Fibroblast of lung (primary cell): ENCODE data around the gene CALHM3. TPM values are rescaled to one million over a fixed set of nuclear protein-coding genes. Genes with fewer than 3 reads are reported as not detected.
A peak's percentile ranks its signal among the peaks of the same experiment; 100 is the strongest.

Source experiments
- DNase-seq, 2 donors: peaks; one replicate each; pipeline versions ENCODE4 v3.0.0 to v3.0.0-alpha.2; 2010; ENCODE audit warnings: low read depth in 2 of 2
- H2AFZ ChIP-seq: 2 replicates; pipeline ENCODE4 v1.5.1; 2012; ENCODE audit warnings: low read length, control low read depth, inconsistent platforms
- H3K27ac ChIP-seq: 2 replicates; pipeline ENCODE4 v1.5.1; 2011; ENCODE audit warnings: low read length, control low read depth; ENCODE audit not compliant: insufficient read depth
- H3K27me3 ChIP-seq: 2 replicates; pipeline ENCODE4 v1.5.1; 2011; ENCODE audit warnings: mild to moderate bottlenecking, low read length; ENCODE audit not compliant: control insufficient read depth, insufficient read depth
- H3K36me3 ChIP-seq: 2 replicates; pipeline ENCODE4 v1.5.1; 2011; ENCODE audit warnings: low read length; ENCODE audit not compliant: control insufficient read depth, insufficient read depth
- H3K4me1 ChIP-seq: 2 replicates; pipeline ENCODE4 v1.5.1; 2011; ENCODE audit warnings: low read length; ENCODE audit not compliant: control insufficient read depth, insufficient read depth; ENCODE audit errors: extremely low read depth
- H3K4me2 ChIP-seq: 2 replicates; pipeline ENCODE4 v1.5.1; 2011; ENCODE audit warnings: low read length, control low read depth; ENCODE audit not compliant: insufficient read depth; ENCODE audit errors: extremely low read depth
- H3K4me3 ChIP-seq, 4 experiments: fragments of 200-600 bp in 1 of 4; sonication (generic) in 1 of 4; replicated peaks in 1 of 4; 2 replicates each; pipeline ENCODE4 v1.5.1; 2011 to 2016; ENCODE audit warnings: low read length in 4 of 4, low read depth in 3 of 4, mild to moderate bottlenecking in 3 of 4, control low read depth in 2 of 4, inconsistent platforms in 1 of 4, mixed read lengths in 1 of 4; ENCODE audit not compliant: insufficient read depth in 1 of 4; ENCODE audit errors: control extremely low read depth in 1 of 4
- H3K79me2 ChIP-seq: 2 replicates; pipeline ENCODE4 v1.5.1; 2012; ENCODE audit warnings: mild to moderate bottlenecking, low read length, inconsistent platforms; ENCODE audit not compliant: control insufficient read depth, insufficient read depth
- H3K9ac ChIP-seq: 2 replicates; pipeline ENCODE4 v1.5.1; 2011; ENCODE audit warnings: mild to moderate bottlenecking, low read length, control low read depth; ENCODE audit not compliant: insufficient read depth
- H3K9me3 ChIP-seq: 2 replicates; pipeline ENCODE4 v1.5.1; 2012; ENCODE audit warnings: low read depth, low read length; ENCODE audit not compliant: control insufficient read depth, insufficient read depth
- H4K20me1 ChIP-seq: 2 replicates; pipeline ENCODE4 v1.5.1; 2011; ENCODE audit warnings: low read length; ENCODE audit not compliant: control insufficient read depth, insufficient read depth; ENCODE audit errors: extremely low read depth
- CTCF ChIP-seq, 2 donors: IDR thresholded peaks in 1 of 2; conservative IDR thresholded peaks in 1 of 2; 1 replicate in 1 of 2; 2 replicates in 1 of 2; pipeline ENCODE4 v1.5.1; 2011 to 2012; ENCODE audit warnings: low read length in 2 of 2, control low read depth in 1 of 2, inconsistent platforms in 1 of 2, low read depth in 1 of 2, mild to moderate bottlenecking in 1 of 2
- EZH2 ChIP-seq: IDR thresholded peaks from 2 replicates; pipeline ENCODE4 v1.5.1; 2012; ENCODE audit warnings: low read length, control low read depth, mild to moderate bottlenecking; ENCODE audit errors: missing control alignments
- polyA plus RNA-seq, 2 donors: library from polyadenylated mRNA; depleted of rRNA in 1 of 2; stranded (reverse) in 1 of 2; unstranded in 1 of 2; fragments of >200 nt; gene quantifications; 2 replicates each; pipeline ENCODE4 v1.2.1, GENCODE V29; 2011 to 2012; ENCODE audit warnings: missing spikeins in 1 of 2
- total RNA-seq: library from RNA; depleted of rRNA; stranded (reverse); fragments of >200 nt; gene quantifications from 2 replicates; pipeline ENCODE4 v1.2.1, GENCODE V29; 2014

Gene CALHM3
- total and polyA plus RNA-seq, 2 donors (not counting 1 experiment from before 2014, with no cell fraction given): not detected

GRCh38 chr10:103445767-103446567 lies 33.1 kb downstream of the CALHM3 start:
- no peaks in the 10 kb centered on the region for H3K27me3 ChIP-seq
- H3K4me2 ChIP-seq: no peak overlapping the region
- peaks cover 34% of the 10 kb centered on the region for H3K79me2 ChIP-seq
- peak overlapping the region; percentile 80 for H3K27ac ChIP-seq
- H4K20me1 ChIP-seq: no peaks in the 10 kb centered on the region
- peak; percentile 35 to 81 for DNase-seq
- no peak for TF ChIP-seq CTCF (conservative IDR thresholded peaks at IDR 0.05 in 1 of 2, IDR thresholded peaks at IDR 0.05 in 1 of 2; ENCODE audit: low read depth in 1 of 2, low read length in 2 of 2)
- H3K36me3 ChIP-seq: peaks cover 51% of the 10 kb centered on the region
- H3K4me3 ChIP-seq: no peak overlapping the region
- no peak overlapping the region for H2AFZ ChIP-seq
- peak overlapping the region; percentile 38 for H3K9ac ChIP-seq
- H3K9me3 ChIP-seq: no peaks in the 10 kb centered on the region
- peaks cover 42% of the 10 kb centered on the region for H3K4me1 ChIP-seq

- H3K79me2 ChIP-seq: peaks cover 29% of the 10 kb centered on the region
- H3K4me1 ChIP-seq: peaks cover 37% of the 10 kb centered on the region
- no peaks in the 10 kb centered on the region for H3K27me3 ChIP-seq
- H3K4me3 ChIP-seq: no peak overlapping the region
- no peaks in the 10 kb centered on the region for H3K9me3 ChIP-seq
- DNase-seq: no peak
- peaks cover 52% of the 10 kb centered on the region for H3K36me3 ChIP-seq
- TF ChIP-seq CTCF (conservative IDR thresholded peaks at IDR 0.05 in 1 of 2, IDR thresholded peaks at IDR 0.05 in 1 of 2; ENCODE audit: low read depth in 1 of 2, low read length in 2 of 2): no peak
- no peak for TF ChIP-seq EZH2
- peak overlapping the region; percentile 80 for H3K27ac ChIP-seq
- H2AFZ ChIP-seq: no peak overlapping the region
- no peaks in the 10 kb centered on the region for H4K20me1 ChIP-seq
- H3K9ac ChIP-seq: no peak overlapping the region
- no peak overlapping the region for H3K4me2 ChIP-seq
Observed at GRCh38 chr10:103445366-103445765, 33.7 kb downstream of the CALHM3 start.

GRCh38 chr10:103444478-103444877 lies 34.6 kb downstream of the CALHM3 start:
- Histone ChIP-seq H2AFZ (no peak overlapping the region), H3K4me1 (peaks cover 35% of the 10 kb centered on the region), H3K9ac (no peak overlapping the region), H3K27ac (no peak overlapping the region), H3K4me3 (no peak overlapping the region), H3K9me3 (no peaks in the 10 kb centered on the region), H3K4me2 (no peak overlapping the region), H4K20me1 (no peaks in the 10 kb centered on the region), H3K27me3 (no peaks in the 10 kb centered on the region), H3K79me2 (peaks cover 20% of the 10 kb centered on the region), H3K36me3 (peaks cover 44% of the 10 kb centered on the region)
- no peak for DNase-seq
- TF ChIP-seq CTCF (conservative IDR thresholded peaks at IDR 0.05 in 1 of 2, IDR thresholded peaks at IDR 0.05 in 1 of 2; ENCODE audit: low read depth in 1 of 2, low read length in 2 of 2) (no peak), EZH2 (no peak)
